Measurements from ENCODE around the gene TRAPPC2B. TPM values are rescaled to one million over a fixed set of nuclear protein-coding genes. Genes with fewer than 3 reads are reported as not detected.

TRAPPC2B gene
- total and polyA plus RNA-seq, 2 of the 13 experiments (the other 11 are each of a cell fraction or from before 2014, with no cell fraction given): 13.3 to 17.7 TPM

- TF ChIP-seq REST (IDR thresholded peaks at IDR 0.05; ENCODE audit: borderline replicate concordance in 1 of 2, low read depth in 1 of 2, low read length in 2 of 2) (no peak), ZC3H13 (CRISPR knock-in tag; IDR thresholded peaks at IDR 0.05) (peak; percentile 67; the same call in 1 of the 2 replicates), ZNF713 (CRISPR knock-in tag; IDR thresholded peaks at IDR 0.05) (no peak), SMAD1 (CRISPR knock-in tag; IDR thresholded peaks at IDR 0.05; ENCODE audit: borderline replicate concordance, low read depth) (peak; percentile 59; the same call in 1 of the 2 replicates), ZNF614 (CRISPR knock-in tag; IDR thresholded peaks at IDR 0.05; ENCODE audit: borderline replicate concordance) (0 out of 2 replicates have a peak, but pooled peaks have one; percentile 62), ZNF619 (CRISPR knock-in tag; IDR thresholded peaks at IDR 0.05) (0 out of 2 replicates have a peak, but pooled peaks have one; percentile 68), ZNF225 (CRISPR knock-in tag; IDR thresholded peaks at IDR 0.05) (peak; percentile 47; the same call in 1 of the 2 replicates), IRF1 (CRISPR knock-in tag; IDR thresholded peaks at IDR 0.05; ENCODE audit: low read depth) (no peak), IKZF5 (CRISPR knock-in tag; IDR thresholded peaks at IDR 0.05) (peak; percentile 73; the same call in 1 of the 2 replicates), MTA1 (CRISPR knock-in tag; IDR thresholded peaks at IDR 0.05; ENCODE audit: borderline replicate concordance) (peak; percentile 80; the same call in 1 of the 2 replicates), KLF11 (CRISPR knock-in tag; IDR thresholded peaks at IDR 0.05) (no peak), XRCC5 (optimal IDR thresholded peaks at IDR 0.05; ENCODE audit: low read length) (peak; percentile 29), ZBTB46 (CRISPR knock-in tag; IDR thresholded peaks at IDR 0.05; ENCODE audit: borderline replicate concordance) (no peak), ZNF557 (CRISPR knock-in tag; IDR thresholded peaks at IDR 0.05) (no peak), ZC3H4 (CRISPR knock-in tag; IDR thresholded peaks at IDR 0.05; ENCODE audit: borderline replicate concordance) (no peak), FLYWCH1 (CRISPR knock-in tag; IDR thresholded peaks at IDR 0.05) (no peak), FOXO1 (CRISPR knock-in tag; IDR thresholded peaks at IDR 0.05) (peak; percentile 70), DMTF1 (CRISPR knock-in tag; IDR thresholded peaks at IDR 0.05) (no peak), MBNL3 (CRISPR knock-in tag; conservative IDR thresholded peaks at IDR 0.05) (no peak)
Observed at GRCh38 chr19:57389730-57390598, 26.6 kb downstream of the TRAPPC2B start, which contains the start of gene ZNF548 (continued).
